Muscle of leg (tissue), 11 donors: Measurements from ENCODE around the gene ARCN1. TPM values are rescaled to one million over a fixed set of nuclear protein-coding genes. Genes with fewer than 3 reads are reported as not detected.

ENCODE experiments used
- DNase-seq: peaks from one replicate; pipeline ENCODE4 v3.0.0; 2013
- H3K27ac ChIP-seq: one replicate; pipeline ENCODE4 v1.5.1; 2013; ENCODE audit warnings: mild to moderate bottlenecking, low read length, control low read depth
- H3K27me3 ChIP-seq: one replicate; pipeline ENCODE4 v1.6.1; 2013; ENCODE audit warnings: low read length; ENCODE audit not compliant: control insufficient read depth, insufficient read depth
- H3K36me3 ChIP-seq: one replicate; pipeline ENCODE4 v1.6.1; 2013; ENCODE audit warnings: low read length; ENCODE audit not compliant: control insufficient read depth, insufficient read depth
- H3K4me1 ChIP-seq: one replicate; pipeline ENCODE4 v1.6.1; 2013; ENCODE audit warnings: low read length; ENCODE audit not compliant: control insufficient read depth, insufficient read depth
- H3K4me3 ChIP-seq: one replicate; pipeline ENCODE4 v1.5.1; 2013; ENCODE audit warnings: low read length, control low read depth
- H3K9me3 ChIP-seq: replicated peaks from 2 replicates; pipeline ENCODE4 v1.6.1; 2013; ENCODE audit warnings: low read depth, low read length; ENCODE audit not compliant: control insufficient read depth
- WGBS: methylation state at CpG from one replicate; pipeline ENCODE4 v1.1.5; 2013; ENCODE audit warnings: missing lambda C conversion rate; ENCODE audit not compliant: insufficient coverage; 5-methylcytosine and 5-hydroxymethylcytosine counted together
- polyA plus RNA-seq, 8 donors: library from polyadenylated mRNA; unstranded; fragments of 120-200 nt; gene quantifications; one replicate each; pipeline versions ENCODE4 v1.2.1 to v1.2.3, GENCODE V29; 2013; ENCODE audit warnings: inconsistent platforms in 1 of 8, low replicate concordance in 1 of 8; ENCODE audit not compliant: insufficient read length in 8 of 8, insufficient read depth in 1 of 8
- total RNA-seq: library from RNA; stranded (reverse); fragments of 120-200 nt; gene quantifications from one replicate; pipeline ENCODE4 v1.2.4, GENCODE V29; 2013

Gene ARCN1
- total and polyA plus RNA-seq, 9 donors: 86.4 to 182 (median 133) TPM

GRCh38 chr11:118635642-118636041 is 63.4 kb downstream of the ARCN1 start:
- Histone ChIP-seq H3K36me3 (peaks cover 94% of the 10 kb centered on the region), H3K27me3 (no peaks in the 10 kb centered on the region), H3K4me1 (peaks cover 48% of the 10 kb centered on the region), H3K27ac (no peak overlapping the region), H3K4me3 (no peak overlapping the region), H3K9me3 (no peaks in the 10 kb centered on the region)
- DNase-seq: no peak
- WGBS: 56% methylated on average over 2 of the region's 2 CpGs

- no peak for DNase-seq
- peaks cover 40% of the 10 kb centered on the region for H3K4me1 ChIP-seq
- peaks cover 94% of the 10 kb centered on the region for H3K36me3 ChIP-seq
- H3K27me3 ChIP-seq: no peaks in the 10 kb centered on the region
- no peaks in the 10 kb centered on the region for H3K9me3 ChIP-seq
- H3K4me3 ChIP-seq: no peak overlapping the region
- H3K27ac ChIP-seq: no peak overlapping the region
- 80% methylated on average over 1 of the region's 8 CpGs for WGBS
These were observed 64.5 kb downstream of the ARCN1 start for GRCh38 chr11:118636569-118637290.

- H3K27ac ChIP-seq: no peak overlapping the region
- H3K4me1 ChIP-seq: peaks cover 28% of the 10 kb centered on the region
- H3K36me3 ChIP-seq: peaks cover 95% of the 10 kb centered on the region
- no peaks in the 10 kb centered on the region for H3K9me3 ChIP-seq
- H3K27me3 ChIP-seq: no peaks in the 10 kb centered on the region
- 100% methylated on average over 2 of the region's 6 CpGs for WGBS
- H3K4me3 ChIP-seq: no peak overlapping the region
- no peak for DNase-seq
These were observed 66.5 kb downstream of the ARCN1 start for GRCh38 chr11:118638726-118639125.

DNA sequence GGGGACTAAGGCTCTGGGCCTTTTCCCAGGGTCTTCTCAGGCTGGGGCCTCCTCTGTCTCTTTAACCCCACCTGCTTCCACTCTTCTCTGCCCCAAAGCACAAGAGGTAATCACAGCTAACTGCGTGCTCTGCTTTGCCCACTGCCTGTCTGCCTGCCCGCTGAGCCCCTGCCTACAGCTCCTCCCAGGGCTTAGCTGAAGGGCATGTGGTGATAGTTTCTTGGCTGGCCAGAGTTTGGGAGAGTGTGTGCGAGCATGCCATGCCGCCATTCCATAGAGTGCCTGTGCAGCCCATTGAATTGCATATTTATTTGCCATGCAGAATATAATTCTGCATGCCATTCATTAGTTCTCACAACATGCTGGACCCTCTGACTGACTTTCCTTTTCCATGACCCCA is 67.7 kb downstream of the ARCN1 start:
- no peak overlapping the region for H3K27ac ChIP-seq
- H3K4me3 ChIP-seq: no peak overlapping the region
- no peak for DNase-seq
- peaks cover 98% of the 10 kb centered on the region for H3K36me3 ChIP-seq
- H3K27me3 ChIP-seq: no peaks in the 10 kb centered on the region
- peaks cover 16% of the 10 kb centered on the region for H3K4me1 ChIP-seq
- WGBS: 80% methylated on average over 1 of the region's 4 CpGs
- no peaks in the 10 kb centered on the region for H3K9me3 ChIP-seq

DNA sequence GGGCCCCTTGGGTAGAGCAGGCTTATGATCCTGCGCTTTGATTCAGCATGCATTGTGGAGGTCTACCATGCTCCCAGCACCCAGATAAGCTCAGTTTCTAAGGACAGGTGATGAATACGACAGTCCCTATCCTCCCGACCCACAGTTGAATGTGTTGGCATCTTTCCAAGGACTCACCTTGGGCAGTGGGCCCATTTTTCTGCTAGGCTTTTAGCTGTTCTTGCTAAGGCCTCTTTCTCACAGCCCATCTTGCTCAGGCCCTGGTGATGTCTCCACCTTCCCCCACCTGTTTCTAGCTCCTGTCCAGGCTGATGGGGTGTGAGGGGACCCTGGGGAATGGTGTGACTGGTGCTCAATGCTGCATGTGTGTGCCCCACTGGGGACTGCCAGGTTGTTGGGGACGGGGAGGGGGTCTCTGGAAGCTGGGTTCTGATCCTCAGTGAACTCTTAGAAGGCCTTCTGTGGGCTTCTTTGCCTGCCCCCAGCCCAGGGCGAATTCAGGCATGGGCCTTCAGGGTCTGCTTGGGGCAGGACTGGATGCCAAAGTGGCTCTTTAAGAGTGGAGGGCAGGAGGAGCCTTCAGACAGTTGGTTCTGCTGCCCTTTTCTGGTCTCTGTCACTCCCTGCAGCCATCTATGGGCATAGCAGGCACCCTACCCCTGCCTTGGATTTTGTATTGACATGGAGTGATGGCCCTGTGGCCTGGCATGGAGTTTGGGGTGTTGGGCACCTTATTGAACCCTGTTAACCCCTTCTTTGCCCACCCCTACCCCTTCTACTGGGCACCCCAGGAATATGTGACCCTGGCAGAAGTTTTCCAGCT is 68.3 kb downstream of the ARCN1 start:
- Histone ChIP-seq H3K36me3 (peaks cover 98% of the 10 kb centered on the region), H3K9me3 (no peaks in the 10 kb centered on the region), H3K27me3 (no peaks in the 10 kb centered on the region), H3K4me3 (no peak overlapping the region), H3K27ac (no peak overlapping the region), H3K4me1 (peaks cover 11% of the 10 kb centered on the region)
- 80% methylated on average over 5 of the region's 5 CpGs for WGBS
- no peak for DNase-seq

DNA sequence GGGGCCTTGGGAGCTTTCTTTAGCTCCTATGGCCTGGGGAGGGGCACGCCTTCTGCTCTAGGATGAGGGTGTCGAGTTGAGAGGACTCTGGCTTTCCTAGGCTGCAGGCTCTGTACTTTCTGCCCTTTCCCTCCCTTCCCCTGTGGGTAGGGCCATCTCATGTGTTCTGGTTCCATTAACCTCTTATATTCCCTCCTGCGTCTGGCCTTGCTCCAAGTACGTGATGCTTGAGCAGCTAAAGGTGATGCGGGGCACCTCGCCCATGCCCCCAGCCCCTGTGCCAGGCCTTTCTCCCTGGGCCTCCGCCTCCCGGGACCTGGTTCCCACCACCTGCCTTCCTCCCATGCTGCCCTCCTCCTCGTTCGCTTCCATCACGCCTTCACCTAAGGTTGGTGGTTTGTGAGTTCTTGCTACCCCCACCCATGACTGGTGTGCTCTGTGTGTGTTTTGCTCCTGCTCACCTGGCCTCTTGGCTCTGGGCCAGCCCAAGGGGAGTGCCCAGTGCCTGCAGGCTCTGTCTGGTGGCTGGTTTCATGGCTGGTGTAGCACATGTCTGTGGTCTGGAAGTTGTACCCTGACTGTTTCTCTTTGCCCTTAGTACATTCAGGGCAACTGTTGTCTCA is 69.3 kb downstream of the ARCN1 start:
- peaks cover 7% of the 10 kb centered on the region for H3K4me1 ChIP-seq
- no peak overlapping the region for H3K4me3 ChIP-seq
- DNase-seq: no peak
- H3K9me3 ChIP-seq: no peaks in the 10 kb centered on the region
- 88% methylated on average over 4 of the region's 11 CpGs for WGBS
- H3K27ac ChIP-seq: no peak overlapping the region
- H3K36me3 ChIP-seq: peaks cover 94% of the 10 kb centered on the region
- no peaks in the 10 kb centered on the region for H3K27me3 ChIP-seq

- Histone ChIP-seq H3K36me3 (peaks cover 93% of the 10 kb centered on the region), H3K27ac (no peak overlapping the region)
These were observed 71.2 kb downstream of the ARCN1 start for GRCh38 chr11:118643142-118643994.

DNA sequence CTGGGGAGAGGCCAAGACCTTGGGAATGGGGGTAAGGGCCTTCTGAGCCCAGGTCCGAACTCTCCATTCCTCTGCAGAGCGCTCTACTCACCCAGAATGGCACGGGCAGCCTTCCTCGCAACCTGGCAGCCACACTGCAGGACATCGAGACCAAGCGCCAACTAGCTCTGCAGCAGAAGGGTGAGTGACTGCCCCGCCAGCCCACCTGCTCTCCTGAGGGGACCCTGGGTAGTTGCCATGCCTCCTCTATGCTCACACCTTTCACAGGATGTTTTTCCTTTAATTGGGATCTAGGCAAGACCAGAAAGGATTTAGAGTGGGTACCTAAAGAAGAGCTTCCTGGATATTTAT is 71.8 kb downstream of the ARCN1 start:
- Histone ChIP-seq H3K27ac (no peak overlapping the region), H3K27me3 (no peaks in the 10 kb centered on the region), H3K36me3 (peaks cover 93% of the 10 kb centered on the region), H3K9me3 (no peaks in the 10 kb centered on the region), H3K4me3 (no peak overlapping the region), H3K4me1 (peaks cover 7% of the 10 kb centered on the region)
- 73% methylated on average over 4 of the region's 7 CpGs for WGBS
- DNase-seq: no peak

More at GRCh38 chr11:118643142-118643994, 71.2 kb downstream of the ARCN1 start:
- Histone ChIP-seq H3K4me1 (peaks cover 7% of the 10 kb centered on the region), H3K9me3 (no peaks in the 10 kb centered on the region), H3K27me3 (no peaks in the 10 kb centered on the region), H3K4me3 (no peak overlapping the region)
- WGBS: 93% methylated on average over 3 of the region's 11 CpGs
- DNase-seq: no peak

DNA sequence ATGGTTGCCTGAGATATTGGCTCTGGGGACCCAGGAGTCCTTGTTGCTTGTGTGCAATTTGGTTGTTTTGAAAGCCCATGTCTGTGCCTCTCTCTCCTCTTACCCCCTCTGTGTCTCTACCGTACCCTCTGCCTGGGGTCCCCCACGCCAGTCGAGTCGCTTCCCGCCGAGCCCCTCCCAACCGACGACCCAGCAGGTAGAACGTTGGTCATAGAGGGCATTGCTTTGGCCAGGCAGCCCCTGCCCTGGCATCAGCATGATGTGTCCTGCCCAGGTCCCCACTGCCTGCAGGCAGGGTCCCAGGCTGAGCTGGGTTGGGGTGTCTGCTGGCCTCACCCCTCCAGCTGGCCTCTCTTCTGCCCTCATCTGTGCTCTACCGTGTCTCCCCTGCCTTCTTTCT is 72.3 kb downstream of the ARCN1 start:
- Histone ChIP-seq H3K27me3 (no peaks in the 10 kb centered on the region), H3K36me3 (peaks cover 93% of the 10 kb centered on the region), H3K4me1 (peaks cover 7% of the 10 kb centered on the region), H3K4me3 (no peak overlapping the region), H3K27ac (no peak overlapping the region), H3K9me3 (no peaks in the 10 kb centered on the region)
- DNase-seq: no peak
- 86% methylated on average over 9 of the region's 10 CpGs for WGBS
